DMS79 (cell line): ENCODE data around the gene ARF5.
A peak's percentile ranks its signal among the peaks of the same experiment; 100 is the strongest.

Experiments used
- DNase-seq: peaks from one replicate; lab custom pipeline; 2025; lab: John Stamatoyannopoulos, UW

The ARF5 gene

DNA sequence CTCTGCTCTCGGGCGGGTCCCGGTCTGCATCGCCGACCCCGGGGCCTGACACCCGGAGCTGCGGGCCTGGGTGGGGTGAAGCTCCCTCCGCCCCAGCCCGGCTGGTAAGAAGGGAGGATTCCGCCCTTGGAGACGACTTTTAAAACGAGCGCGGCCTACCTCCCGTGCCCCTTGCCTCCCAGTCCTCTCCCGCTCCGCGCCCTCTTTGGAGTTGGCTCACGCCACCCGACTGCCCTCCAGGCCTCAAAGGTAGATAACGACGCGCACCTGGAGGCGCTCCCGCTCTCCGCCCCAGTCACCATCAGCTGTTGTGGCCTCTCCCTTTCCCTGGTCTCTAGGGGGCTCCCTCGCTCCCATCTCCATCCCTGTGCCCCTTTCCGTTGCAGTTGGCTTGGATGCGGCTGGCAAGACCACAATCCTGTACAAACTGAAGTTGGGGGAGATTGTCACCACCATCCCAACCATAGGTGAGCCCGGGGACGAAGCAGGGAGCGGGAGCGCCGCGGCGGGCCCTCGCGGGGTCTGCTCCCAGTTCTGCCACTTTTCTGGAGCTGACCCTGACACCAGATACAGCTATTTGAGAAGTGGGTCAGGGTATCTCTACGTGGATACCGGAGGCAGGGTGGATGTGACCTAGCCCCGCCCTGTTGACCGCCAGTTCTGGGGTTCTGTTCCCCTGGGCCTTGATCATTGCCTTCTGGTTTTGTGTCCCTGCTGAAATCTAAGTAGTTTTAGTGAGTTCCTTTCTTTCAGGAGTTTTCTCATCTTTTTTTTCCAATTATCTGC, 679 bp downstream of the ARF5 start:
- DNase-seq = peak; percentile 61

- no peak for DNase-seq
Observed at GRCh38 chr7:127589896-127590295, 1.7 kb downstream of the ARF5 start.

- DNase-seq = no peak
Observed at GRCh38 chr7:127591189-127591588, 3.0 kb downstream of the ARF5 start.

DNA sequence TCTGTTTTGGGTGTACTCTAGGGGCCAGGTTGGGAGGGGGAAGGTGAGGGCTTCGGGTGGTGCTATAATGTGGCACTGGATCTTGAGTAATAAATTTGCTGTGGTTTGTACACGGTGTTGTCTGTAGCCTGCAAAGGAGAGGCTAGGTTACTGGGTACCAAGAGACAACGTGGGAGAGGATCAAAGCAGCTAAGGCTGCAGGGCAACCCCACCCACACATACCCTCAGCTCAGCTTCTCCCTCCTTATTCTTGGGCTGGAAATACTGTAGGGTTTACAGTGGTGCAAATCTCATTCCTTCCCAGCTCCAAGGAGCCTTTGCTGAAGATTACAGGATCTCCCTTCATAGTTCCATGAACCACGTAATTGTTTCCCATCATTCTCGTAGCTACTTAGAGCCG, 3.4 kb downstream of the ARF5 start:
- no peak for DNase-seq

DNA sequence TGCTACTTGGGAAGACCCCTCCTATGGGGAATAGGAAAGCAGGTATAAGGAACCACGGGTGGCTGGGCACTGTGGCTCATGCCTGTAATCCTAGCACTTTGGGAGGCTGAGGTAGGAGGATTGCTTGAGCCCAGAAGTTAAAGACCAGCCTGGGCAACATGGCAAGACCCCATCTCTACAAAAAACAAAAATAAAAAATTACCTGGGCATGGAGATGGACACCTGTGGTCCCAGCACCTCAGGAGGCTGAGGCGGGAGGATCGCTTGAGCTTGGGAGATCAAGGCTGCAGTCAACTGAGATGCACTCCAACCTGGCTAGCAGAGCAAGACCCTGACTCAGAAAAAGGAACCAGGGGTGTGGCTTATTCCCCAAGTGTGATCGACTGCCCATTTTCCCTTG, 4.3 kb downstream of the ARF5 start:
- DNase-seq = no peak

DNA sequence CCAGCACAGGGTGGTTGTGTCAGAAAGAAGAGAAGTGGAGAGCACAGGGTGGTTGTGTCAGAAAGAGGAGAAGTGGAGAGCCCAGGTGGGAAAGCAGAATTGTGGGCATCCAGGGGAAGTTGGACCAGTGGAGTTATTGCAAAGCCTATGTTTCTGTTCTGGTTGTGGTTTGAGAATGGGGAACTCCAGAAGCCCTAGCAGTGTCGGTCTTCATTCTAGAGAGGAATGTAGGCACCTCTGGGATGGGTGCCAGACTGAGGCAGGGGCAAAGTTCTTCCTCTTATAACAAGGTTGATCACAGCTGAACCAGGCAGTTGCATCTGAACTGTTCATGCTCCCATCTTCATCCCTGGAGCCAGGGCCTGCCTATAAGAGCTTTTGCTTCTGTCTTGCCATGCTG, 6.3 kb downstream of the ARF5 start:
- no peak for DNase-seq

DNA sequence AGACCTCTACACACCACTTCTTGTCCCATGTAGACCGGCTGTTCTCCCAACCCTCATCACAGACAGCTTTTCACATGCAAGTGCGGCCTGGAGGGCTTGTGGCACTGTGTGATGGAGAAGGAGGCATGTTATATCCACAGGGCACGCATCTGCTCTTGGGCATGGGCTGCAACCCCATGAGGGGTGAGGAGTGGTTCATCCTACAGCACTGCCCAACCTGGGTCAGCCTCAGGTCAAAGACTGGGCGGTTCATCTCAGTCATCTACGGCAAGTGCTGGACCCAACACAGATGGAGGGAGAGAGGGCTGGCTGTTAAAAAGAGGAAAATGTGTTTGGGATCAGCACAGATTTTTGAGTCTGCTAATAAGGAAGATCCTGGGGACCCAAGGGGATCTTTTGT, 7.5 kb downstream of the ARF5 start:
- no peak for DNase-seq

GRCh38 chr7:127598318-127598717, 10.1 kb downstream of the ARF5 start:
- DNase-seq = no peak

GRCh38 chr7:127600885-127601284, 12.7 kb downstream of the ARF5 start:
- DNase-seq = no peak

- DNase-seq = no peak
Observed at GRCh38 chr7:127608446-127608845, 20.2 kb downstream of the ARF5 start.

DNA sequence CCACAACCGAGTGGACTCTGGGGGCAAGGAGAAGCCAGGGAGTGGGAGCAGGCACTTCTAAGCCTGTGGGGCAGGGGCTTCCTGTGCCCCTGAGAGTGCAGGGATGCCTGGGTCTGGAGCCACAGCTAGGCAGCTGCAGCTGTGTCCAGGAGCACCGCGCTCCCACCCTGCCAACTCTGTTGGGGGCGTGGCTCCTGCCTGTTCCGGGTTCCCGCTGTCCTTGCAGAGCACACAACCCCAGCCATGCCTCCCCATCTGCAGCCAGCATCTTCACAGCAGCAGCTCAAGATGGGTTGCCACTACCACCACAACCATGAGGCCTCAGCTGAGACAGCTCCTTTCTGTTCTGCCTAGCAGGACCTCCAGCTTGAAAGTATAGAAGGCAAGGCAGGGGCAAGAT, 21.1 kb downstream of the ARF5 start:
- no peak for DNase-seq

GRCh38 chr7:127612263-127612662, 24.1 kb downstream of the ARF5 start:
- DNase-seq = no peak

GRCh38 chr7:127616724-127617123, 28.5 kb downstream of the ARF5 start:
- no peak for DNase-seq

DNA sequence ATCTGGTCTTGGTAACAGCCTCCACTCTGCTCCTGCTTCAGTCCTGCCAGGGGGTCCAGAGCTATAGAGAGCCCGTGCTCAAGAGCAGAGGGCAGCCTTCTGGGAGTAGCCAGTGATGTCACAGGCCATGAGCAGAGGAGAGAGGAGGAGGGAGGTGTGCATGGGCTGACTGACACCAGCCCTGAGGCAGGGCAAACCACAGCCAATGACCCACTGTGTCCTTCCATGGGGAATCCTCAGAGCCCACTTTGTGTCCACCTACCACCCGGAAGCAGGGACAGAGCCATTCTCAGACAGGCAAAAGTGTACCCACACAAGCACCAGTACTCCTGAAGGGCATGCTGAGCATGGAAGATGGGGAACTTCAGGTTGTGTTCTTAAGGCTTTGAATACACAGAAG, 29.8 kb downstream of the ARF5 start, which contains the start of gene PAX4:
PAX4 (minus strand) TSS at position 101 of the 400 bp plus-strand sequence. CDS start 2,214 bp downstream, outside the sequence.
- no peak for DNase-seq

DNA sequence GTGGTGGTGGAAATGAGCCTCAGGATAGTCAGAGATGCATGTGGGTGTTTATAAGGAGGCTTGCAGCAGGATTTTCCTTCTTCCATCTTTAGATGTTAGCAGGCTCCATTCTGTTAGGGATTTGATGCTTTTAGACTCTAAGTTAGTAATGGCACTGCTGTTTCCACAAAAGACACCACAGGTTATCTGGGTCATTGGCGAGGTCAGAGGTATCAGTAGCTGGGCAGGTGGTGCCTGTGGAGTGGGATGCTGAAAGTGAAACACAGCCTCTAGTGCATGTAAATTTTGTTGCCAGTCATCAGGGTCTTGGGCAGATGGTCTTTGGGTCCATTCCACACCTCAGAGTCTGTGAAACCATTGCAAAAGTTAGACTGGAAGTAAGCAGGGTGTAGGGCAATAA, 30.6 kb downstream of the ARF5 start:
- no peak for DNase-seq

DNA sequence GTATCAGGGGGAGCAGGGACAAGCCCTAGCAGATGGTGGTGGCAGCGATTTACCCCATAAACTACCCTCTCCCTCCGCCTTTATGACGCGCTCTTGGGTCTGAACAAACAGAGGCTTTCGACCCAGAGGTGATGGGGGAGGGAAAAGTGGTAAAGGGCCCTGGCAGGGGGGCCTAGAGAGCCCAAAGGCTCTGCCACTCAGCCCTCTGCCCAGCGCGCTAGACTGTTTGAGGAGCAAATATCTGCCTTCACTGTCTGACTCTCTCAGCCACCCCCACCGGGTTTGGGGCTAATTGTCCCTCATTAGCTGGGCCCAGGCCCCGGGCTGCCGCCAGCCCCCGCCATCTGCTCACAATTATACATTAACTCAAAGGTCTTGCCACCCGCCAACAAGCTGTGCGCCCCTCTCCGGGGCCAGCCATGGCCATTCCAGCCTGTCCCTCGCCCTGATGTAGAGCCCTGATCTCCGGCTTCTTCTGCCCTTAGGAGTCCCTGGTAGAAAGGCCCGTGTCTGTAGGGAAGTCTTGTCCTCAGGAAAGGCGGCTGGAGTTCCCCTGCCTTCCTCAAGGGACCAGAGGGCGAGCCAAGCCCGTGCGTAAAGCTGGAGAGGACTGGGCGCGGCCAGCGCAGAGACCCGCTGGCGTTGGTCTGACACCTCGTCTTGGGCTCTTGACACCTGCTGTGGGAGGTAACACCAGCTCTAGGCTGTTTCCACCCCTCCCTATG, 31.6 kb downstream of the ARF5 start:
- no peak for DNase-seq

DNA sequence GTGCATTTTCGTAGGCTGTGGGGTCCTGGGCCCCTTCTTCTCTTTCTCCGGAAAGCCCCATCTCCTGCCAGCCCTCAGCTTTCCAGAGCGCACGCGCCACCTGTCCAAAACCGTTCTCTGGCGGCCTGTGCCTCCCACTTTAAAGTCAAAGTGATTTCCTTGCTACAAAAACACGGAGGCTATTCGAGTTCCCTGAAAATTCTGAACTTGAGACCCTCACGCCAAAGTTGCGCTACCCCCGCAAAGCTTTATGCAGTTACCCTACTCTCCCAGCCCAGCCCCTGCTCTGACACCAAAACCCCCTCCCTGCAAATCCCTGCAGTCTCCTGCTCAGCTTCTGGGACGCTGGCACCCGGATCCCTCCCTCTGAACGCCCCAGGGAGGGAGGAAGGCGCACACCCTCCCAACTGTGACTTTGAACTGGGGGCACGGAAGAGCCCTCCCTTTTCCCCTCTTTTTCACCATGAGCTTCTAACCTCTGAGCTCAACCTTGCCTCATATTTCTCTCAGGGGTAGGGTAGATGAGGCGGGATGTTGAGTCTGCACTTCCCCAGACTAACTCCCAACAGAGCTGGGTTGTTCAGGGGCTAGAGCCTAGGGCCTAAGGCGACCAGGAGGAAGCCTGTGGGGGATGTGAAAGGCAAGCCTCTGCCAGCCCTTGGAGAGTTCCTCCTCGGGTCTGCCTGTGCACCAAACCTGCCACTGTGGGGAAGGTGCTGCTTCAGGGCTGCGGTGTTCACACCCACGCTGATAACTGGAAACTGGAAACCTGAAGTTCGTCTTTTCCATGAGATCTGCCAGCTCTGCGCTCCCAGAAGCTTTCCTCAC, 32.4 kb downstream of the ARF5 start:
- no peak for DNase-seq

- no peak for DNase-seq
Observed at GRCh38 chr7:127625331-127625730, 37.1 kb downstream of the ARF5 start.

- no peak for DNase-seq
Observed at GRCh38 chr7:127628445-127628844, 40.2 kb downstream of the ARF5 start.

DNA sequence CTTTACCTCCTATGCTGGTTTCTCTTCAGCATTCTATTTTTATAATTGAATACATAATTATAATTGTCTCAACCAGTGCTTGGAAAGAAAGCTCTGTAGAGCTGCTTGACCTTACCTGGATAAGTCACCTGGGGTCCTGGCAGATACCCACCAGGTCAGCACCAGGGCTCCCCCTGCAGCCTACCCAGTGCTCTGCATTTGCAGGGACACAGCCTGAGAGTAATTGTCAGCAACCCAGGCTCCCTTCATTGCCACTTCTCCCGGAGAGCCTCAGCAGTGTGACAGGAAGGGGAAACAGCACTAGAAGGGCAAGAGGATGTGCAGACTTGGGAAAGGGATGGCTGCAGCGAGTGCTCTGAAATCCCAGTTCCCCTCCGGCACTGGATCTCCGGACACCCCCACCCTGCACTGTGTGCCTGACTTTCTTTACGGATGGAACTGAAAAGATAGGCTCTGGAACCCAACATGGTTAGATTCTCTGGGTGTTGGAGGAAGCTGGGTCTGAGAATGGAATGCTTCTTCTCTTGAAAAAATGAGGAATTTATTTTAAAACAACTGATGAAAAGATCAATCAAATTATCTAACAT, 41.1 kb downstream of the ARF5 start:
- DNase-seq = peak; percentile 15

- DNase-seq = no peak
Observed at GRCh38 chr7:127632276-127632910, 44.2 kb downstream of the ARF5 start.
